ENCODE data around the gene PCK1.

DNA sequence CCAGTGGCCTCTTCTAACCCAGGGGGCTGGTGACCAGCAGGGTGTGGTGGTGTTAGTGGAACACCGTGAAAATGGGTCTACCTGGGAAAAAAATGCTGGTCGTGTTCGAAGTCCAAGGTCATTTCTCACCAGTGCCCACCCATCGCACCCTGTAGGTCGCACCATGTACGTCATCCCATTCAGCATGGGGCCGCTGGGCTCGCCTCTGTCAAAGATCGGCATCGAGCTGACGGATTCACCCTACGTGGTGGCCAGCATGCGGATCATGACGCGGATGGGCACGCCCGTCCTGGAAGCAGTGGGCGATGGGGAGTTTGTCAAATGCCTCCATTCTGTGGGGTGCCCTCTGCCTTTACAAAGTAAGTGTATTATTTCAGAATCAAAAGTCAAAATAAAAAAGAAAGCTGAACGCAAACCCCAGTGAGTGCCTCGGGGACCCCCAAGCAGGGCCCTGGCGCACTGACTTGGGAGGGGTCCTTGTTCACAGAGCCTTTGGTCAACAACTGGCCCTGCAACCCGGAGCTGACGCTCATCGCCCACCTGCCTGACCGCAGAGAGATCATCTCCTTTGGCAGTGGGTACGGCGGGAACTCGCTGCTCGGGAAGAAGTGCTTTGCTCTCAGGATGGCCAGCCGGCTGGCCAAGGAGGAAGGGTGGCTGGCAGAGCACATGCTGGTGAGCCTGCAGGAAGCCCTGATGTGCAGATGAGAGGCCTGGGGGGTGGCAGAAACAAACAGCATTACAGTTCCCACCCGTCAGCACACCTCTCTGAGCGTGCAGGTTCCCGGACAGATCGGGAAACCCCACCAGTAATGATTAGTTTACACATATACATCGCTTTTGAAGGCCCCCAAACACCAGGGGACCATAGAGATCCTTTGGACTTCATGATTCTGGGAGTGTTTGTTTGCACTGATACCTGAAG lies 1.9 kb downstream of the PCK1 start:
- TF ChIP-seq EZH2 (IDR thresholded peaks at IDR 0.05; ENCODE audit: low read depth) = no peak
- TF ChIP-seq, protein P1, sequence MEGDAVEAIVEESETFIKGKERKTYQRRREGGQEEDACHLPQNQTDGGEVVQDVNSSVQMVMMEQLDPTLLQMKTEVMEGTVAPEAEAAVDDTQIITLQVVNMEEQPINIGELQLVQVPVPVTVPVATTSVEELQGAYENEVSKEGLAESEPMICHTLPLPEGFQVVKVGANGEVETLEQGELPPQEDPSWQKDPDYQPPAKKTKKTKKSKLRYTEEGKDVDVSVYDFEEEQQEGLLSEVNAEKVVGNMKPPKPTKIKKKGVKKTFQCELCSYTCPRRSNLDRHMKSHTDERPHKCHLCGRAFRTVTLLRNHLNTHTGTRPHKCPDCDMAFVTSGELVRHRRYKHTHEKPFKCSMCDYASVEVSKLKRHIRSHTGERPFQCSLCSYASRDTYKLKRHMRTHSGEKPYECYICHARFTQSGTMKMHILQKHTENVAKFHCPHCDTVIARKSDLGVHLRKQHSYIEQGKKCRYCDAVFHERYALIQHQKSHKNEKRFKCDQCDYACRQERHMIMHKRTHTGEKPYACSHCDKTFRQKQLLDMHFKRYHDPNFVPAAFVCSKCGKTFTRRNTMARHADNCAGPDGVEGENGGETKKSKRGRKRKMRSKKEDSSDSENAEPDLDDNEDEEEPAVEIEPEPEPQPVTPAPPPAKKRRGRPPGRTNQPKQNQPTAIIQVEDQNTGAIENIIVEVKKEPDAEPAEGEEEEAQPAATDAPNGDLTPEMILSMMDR (conservative IDR thresholded peaks at IDR 0.05) = no peak

All from PC-9 (cell line).